Endothelial cell (in vitro differentiated cells): ENCODE data around the gene RAPGEF4. TPM values are rescaled to one million over a fixed set of nuclear protein-coding genes. Genes with fewer than 3 reads are reported as not detected.
"Not testable (repeated sequence)": the region's sequence is repeated elsewhere in the genome, so short reads cannot be mapped to it uniquely, and the experiment has no call there.

ENCODE experiments used
- DNase-seq: peaks from one replicate; pipeline ENCODE4 v3.0.0; 2021; ENCODE audit warnings: low spot score
- H3K27ac Mint-ChIP-seq: one replicate; pipeline ENCODE4 v1.8.0; 2021; ENCODE audit warnings: mixed read lengths, inconsistent platforms; ENCODE audit not compliant: unreplicated experiment
- H3K27me3 Mint-ChIP-seq: one replicate; pipeline ENCODE4 v1.8.0; 2021; ENCODE audit warnings: mild to moderate bottlenecking, moderate library complexity, mixed read lengths, inconsistent platforms; ENCODE audit not compliant: unreplicated experiment
- H3K36me3 Mint-ChIP-seq: one replicate; pipeline ENCODE4 v1.8.0; 2021; ENCODE audit warnings: mild to moderate bottlenecking, low read depth, mixed read lengths, inconsistent platforms; ENCODE audit not compliant: unreplicated experiment
- H3K4me1 Mint-ChIP-seq: one replicate; pipeline ENCODE4 v1.8.0; 2021; ENCODE audit warnings: mild to moderate bottlenecking, mixed read lengths, inconsistent platforms; ENCODE audit not compliant: unreplicated experiment
- H3K4me3 Mint-ChIP-seq: one replicate; pipeline ENCODE4 v1.8.0; 2021; ENCODE audit warnings: mild to moderate bottlenecking, mixed read lengths, inconsistent platforms; ENCODE audit not compliant: unreplicated experiment
- H3K9me3 Mint-ChIP-seq: one replicate; pipeline ENCODE4 v1.8.0; 2021; ENCODE audit warnings: mixed read lengths, inconsistent platforms; ENCODE audit not compliant: unreplicated experiment
- total RNA-seq: library from RNA; stranded (reverse); fragmentation: NEBNext Ultra II Directional; extraction: Animal tissue kit (Norgen Biotek cat#: 25700); gene quantifications from one replicate; pipeline ENCODE4 v1.2.1, GENCODE V29; 2021; ENCODE audit not compliant: unreplicated experiment
- TF ChIP-seq, protein P1 (sequence below): fragments of 200-600 bp; sonication (generic); IDR thresholded peaks from one replicate; pipeline ENCODE4 v1.5.0; 2021; ENCODE audit warnings: antibody characterized with exemption; ENCODE audit not compliant: unreplicated experiment

RAPGEF4 gene
- total RNA-seq, 1 donor from 2014 or later, result 7.5 TPM

DNA sequence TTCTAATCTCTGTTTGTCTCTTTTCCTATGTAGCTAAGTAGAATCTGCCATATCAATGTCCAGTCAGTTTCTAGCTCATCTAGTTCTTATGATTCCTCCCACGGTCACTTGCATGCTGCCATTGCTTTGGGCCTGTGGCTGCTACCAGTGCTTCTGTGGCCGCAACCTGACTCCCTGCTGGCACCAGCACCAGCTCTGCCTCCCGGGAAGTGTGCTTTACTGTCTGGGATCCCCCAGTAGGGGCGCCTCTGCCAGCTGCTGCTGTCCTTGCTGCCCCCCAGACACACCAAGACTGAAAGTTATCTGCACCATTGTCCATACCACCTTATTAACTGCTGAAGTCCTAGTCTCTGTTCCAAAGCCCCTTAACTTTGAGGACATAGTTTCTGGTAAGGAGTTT is 56.3 kb downstream of the RAPGEF4 start:
- Mint-ChIP-seq H3K27ac (no peak overlapping the region), H3K4me3 (no peak overlapping the region), H3K27me3 (no peaks in the 10 kb centered on the region), H3K4me1 (peaks cover 12% of the 10 kb centered on the region), H3K9me3 (no peaks in the 10 kb centered on the region), H3K36me3 (no peaks in the 10 kb centered on the region)
- DNase-seq, result no peak
- TF ChIP-seq, protein P1, sequence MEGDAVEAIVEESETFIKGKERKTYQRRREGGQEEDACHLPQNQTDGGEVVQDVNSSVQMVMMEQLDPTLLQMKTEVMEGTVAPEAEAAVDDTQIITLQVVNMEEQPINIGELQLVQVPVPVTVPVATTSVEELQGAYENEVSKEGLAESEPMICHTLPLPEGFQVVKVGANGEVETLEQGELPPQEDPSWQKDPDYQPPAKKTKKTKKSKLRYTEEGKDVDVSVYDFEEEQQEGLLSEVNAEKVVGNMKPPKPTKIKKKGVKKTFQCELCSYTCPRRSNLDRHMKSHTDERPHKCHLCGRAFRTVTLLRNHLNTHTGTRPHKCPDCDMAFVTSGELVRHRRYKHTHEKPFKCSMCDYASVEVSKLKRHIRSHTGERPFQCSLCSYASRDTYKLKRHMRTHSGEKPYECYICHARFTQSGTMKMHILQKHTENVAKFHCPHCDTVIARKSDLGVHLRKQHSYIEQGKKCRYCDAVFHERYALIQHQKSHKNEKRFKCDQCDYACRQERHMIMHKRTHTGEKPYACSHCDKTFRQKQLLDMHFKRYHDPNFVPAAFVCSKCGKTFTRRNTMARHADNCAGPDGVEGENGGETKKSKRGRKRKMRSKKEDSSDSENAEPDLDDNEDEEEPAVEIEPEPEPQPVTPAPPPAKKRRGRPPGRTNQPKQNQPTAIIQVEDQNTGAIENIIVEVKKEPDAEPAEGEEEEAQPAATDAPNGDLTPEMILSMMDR, result no peak

DNA sequence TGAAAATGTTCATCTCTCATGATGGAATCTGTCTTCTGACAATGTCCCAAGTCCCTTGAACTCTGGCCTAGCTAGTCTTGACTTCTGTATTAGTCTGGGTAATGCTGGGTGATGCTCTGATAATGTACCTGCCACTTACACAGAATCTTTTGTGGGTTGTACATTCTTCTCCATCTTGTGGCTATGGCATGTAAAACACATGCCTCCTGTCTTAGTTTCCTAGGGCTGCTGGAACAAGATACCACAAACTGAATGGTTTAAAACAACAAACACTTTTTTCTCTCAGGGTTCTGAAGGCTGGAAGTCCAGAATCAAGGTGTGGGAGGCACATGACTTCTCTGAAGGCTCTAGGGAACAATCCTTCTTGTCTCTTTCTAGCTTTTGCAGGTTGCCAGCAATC is 57.1 kb downstream of the RAPGEF4 start:
- Mint-ChIP-seq H3K4me1 (peaks cover 12% of the 10 kb centered on the region), H3K9me3 (no peaks in the 10 kb centered on the region), H3K27me3 (no peaks in the 10 kb centered on the region), H3K36me3 (no peaks in the 10 kb centered on the region), H3K4me3 (no peak overlapping the region), H3K27ac (no peak overlapping the region)
- TF ChIP-seq, protein P1, result no peak
- no peak for DNase-seq

DNA sequence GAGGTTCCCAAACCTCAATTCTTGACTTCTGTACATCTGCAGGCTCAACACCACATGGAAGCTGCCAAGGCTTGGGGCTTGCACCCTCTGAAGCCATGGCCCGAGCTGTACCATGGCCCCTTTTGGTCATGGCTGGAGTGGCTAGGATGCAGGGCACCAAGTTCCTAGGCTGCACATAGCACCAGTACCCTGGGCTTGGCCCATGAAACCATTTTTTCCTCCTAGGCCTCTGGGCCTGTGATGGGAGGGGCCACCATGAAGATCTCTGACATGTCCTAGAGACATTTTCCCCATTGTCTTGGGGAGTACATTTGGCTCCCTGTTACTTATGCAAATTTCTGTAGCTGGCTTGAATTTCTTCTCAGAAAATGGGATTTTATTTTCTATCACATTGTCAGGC is 67.7 kb downstream of the RAPGEF4 start:
- peaks cover 32% of the 10 kb centered on the region for H3K36me3 Mint-ChIP-seq
- H3K4me3 Mint-ChIP-seq, DNase-seq, H3K4me1 Mint-ChIP-seq, H3K27ac Mint-ChIP-seq, H3K27me3 Mint-ChIP-seq: not testable (repeated sequence)
- H3K9me3 Mint-ChIP-seq, result peaks cover 20% of the 10 kb centered on the region

DNA sequence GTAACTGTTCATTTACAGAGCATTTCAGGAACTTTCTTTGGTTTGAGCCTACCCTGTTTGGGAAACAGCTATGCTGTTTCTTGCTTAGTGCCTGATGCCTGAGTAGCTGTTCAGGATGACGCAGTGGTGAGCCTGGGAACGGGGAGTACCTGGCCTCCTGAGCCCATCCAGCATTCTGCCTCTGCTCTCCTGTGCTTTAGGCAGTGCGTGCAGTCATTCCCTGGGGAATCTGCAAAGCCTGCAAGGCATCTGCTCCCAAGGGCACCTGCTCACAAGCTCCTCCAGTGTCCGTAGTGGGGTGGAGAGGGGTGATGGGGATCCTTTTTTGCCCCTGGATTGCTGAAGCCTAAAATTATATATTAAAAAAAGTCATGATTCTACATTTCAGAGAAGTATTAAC is 68.8 kb downstream of the RAPGEF4 start:
- no peak for DNase-seq
- Mint-ChIP-seq H3K27me3 (peaks cover 2% of the 10 kb centered on the region), H3K4me3 (no peak overlapping the region), H3K9me3 (peaks cover 20% of the 10 kb centered on the region), H3K4me1 (no peaks in the 10 kb centered on the region), H3K27ac (no peak overlapping the region), H3K36me3 (peaks cover 32% of the 10 kb centered on the region)
- TF ChIP-seq, protein P1, result no peak

DNA sequence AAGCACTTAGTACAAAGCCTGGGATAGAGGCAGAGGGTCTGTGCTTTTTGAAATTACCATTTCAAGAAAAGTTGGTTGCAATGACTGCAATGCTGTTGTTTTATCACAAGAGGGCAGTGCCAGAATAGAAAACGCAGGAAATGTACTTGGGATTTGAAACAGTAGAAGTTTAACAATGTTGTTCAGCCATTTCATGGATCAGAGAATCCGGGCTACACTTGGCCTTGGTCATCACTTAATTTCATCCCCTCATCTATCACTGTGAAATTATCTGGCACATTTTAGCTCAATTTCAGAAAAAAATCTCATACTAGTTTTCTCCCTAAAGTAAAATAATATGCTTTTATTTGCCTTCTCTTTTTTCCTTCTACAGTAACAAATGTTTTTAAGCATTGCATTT is 70.8 kb downstream of the RAPGEF4 start:
- H3K4me3 Mint-ChIP-seq, result no peak overlapping the region
- H3K27ac Mint-ChIP-seq, result no peak overlapping the region
- H3K27me3 Mint-ChIP-seq, result no peaks in the 10 kb centered on the region
- no peaks in the 10 kb centered on the region for H3K4me1 Mint-ChIP-seq
- DNase-seq, result no peak
- TF ChIP-seq, protein P1, result peak; percentile 89
- H3K9me3 Mint-ChIP-seq, result peaks cover 20% of the 10 kb centered on the region
- peaks cover 21% of the 10 kb centered on the region for H3K36me3 Mint-ChIP-seq

DNA sequence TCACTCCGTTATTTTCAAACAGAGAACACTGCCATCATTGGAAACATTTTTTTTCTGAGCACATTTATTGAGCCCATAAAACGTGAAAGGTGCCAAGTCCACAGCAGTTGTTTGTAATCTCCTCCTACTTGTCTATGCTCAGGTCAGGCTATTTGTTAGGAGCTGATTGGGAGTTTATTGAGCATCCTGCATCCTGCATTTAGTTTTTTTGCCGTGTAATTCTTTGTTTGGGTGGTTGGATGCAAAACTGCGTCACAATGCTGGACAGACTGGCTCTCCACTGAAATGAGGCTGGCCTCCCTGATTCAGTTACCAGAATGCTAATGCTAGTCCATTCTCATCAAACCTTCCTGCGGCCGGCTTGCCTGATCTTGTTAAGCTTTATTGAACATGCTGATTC is 71.4 kb downstream of the RAPGEF4 start:
- DNase-seq, result no peak
- TF ChIP-seq, protein P1, result no peak
- Mint-ChIP-seq H3K27ac (no peak overlapping the region), H3K27me3 (no peaks in the 10 kb centered on the region), H3K9me3 (peaks cover 17% of the 10 kb centered on the region), H3K36me3 (peaks cover 18% of the 10 kb centered on the region), H3K4me3 (no peak overlapping the region), H3K4me1 (no peaks in the 10 kb centered on the region)
